ENCODE results near the gene MRAS. TPM values are rescaled to one million over a fixed set of nuclear protein-coding genes. Genes with fewer than 3 reads are reported as not detected.

MRAS gene
- total and polyA plus RNA-seq, 2 of the 8 experiments (the other 6 are each of a cell fraction or from before 2014, with no cell fraction given), result 10.6 to 16.2 TPM

- no peak overlapping the region for H4K5ac ChIP-seq (ENCODE audit: insufficient read length, low read depth, low read length)
- H2AK5ac ChIP-seq (ENCODE audit: low read depth, low read length), result no peak overlapping the region
- H2BK5ac ChIP-seq (ENCODE audit: low read depth, low read length), result 0 out of 2 replicates have a peak overlapping the region, but pooled peaks have one; percentile 39
- H2AFZ ChIP-seq (ENCODE audit: low read length), result no peak overlapping the region
- H3K9me3 ChIP-seq (ENCODE audit: insufficient read depth in 2 of 2, low read depth in 1 of 2, low read length in 1 of 2), result no peaks in the 10 kb centered on the region
- H2BK12ac ChIP-seq (ENCODE audit: low read depth, low read length), result no peak overlapping the region
- no peak overlapping the region; the same call in 1 of the 2 replicates for H3K27ac ChIP-seq (ENCODE audit: low read depth, low read length)
- H3K27me3 ChIP-seq (replicated peaks in 1 of 4; ENCODE audit: control insufficient read depth in 3 of 4, extremely low read depth in 1 of 4, insufficient read depth in 3 of 4, low read length in 3 of 4), result no peaks in the 10 kb centered on the region; a peak in 1 of 7 replicates
- H3K9ac ChIP-seq (replicated peaks in 1 of 4; ENCODE audit: extremely low read depth in 1 of 4, low read depth in 3 of 4, low read length in 3 of 4), result no peak overlapping the region
- H4K91ac ChIP-seq (replicated peaks; ENCODE audit: insufficient read length, low read length), result no peak overlapping the region
- H2BK120ac ChIP-seq (replicated peaks; ENCODE audit: low read depth, low read length), result no peak overlapping the region
- WGBS, 2 experiments (ENCODE audit: extremely low coverage in 1 of 2, insufficient coverage in 1 of 2, insufficient read length in 1 of 2, insufficient replicate concordance in 2 of 2, low coverage in 1 of 2, low lambda C conversion rate in 2 of 2, missing lambda C conversion rate in 1 of 2), result 91% methylated on average over 9 of the region's 9 CpGs; no CpG with 5 or more reads in 1 of the 2 experiments
- no peak overlapping the region for H2BK15ac ChIP-seq (ENCODE audit: low read length)
- ChIA-PET POLR2A (ENCODE audit: partially characterized antibody) (interaction anchor here (1.6 kb wide), 1 partner anchor 11 kb away, joined by 4 read pairs; no protein-coding TSS in a partner anchor), CTCF (ENCODE audit: partially characterized antibody) (interaction anchor here (0.9 to 1.1 kb wide), 2 partner anchors 52 to 58 kb away, joined by 3 to 4 read pairs; no protein-coding TSS in a partner anchor)
- no peak overlapping the region for H3K23ac ChIP-seq (ENCODE audit: insufficient read length)
- no peak overlapping the region for H3K4me2 ChIP-seq (ENCODE audit: insufficient read depth in 1 of 2, low read depth in 2 of 2, low read length in 2 of 2)
- no peaks in the 10 kb centered on the region for H3K79me2 ChIP-seq (ENCODE audit: control insufficient read depth in 1 of 2, insufficient read depth in 2 of 2, low read length in 2 of 2)
- no peak overlapping the region for H3K4me3 ChIP-seq (ENCODE audit: extremely low read depth in 1 of 4, insufficient read depth in 2 of 4, low read depth in 3 of 4, low read length in 4 of 4)
- H3K23me2 ChIP-seq (ENCODE audit: low read depth, low read length), result no peaks in the 10 kb centered on the region
- peaks cover 0 to 4% of the 10 kb centered on the region in 2 experiments for H4K20me1 ChIP-seq (replicated peaks in 1 of 2; ENCODE audit: control insufficient read depth in 1 of 2, insufficient read depth in 2 of 2, low read length in 2 of 2)
- no peaks in the 10 kb centered on the region for H3K36me3 ChIP-seq (ENCODE audit: control insufficient read depth in 2 of 4, insufficient read depth in 4 of 4, low read length in 3 of 4)
- TF ChIP-seq E2F6 (IDR thresholded peaks at IDR 0.05), result no peak
- FAIRE-seq (no peak), DNase-seq (ENCODE audit: low read depth in 1 of 2, low spot score in 2 of 2) (no peak)
- H3K14ac ChIP-seq (ENCODE audit: insufficient read length), result no peak overlapping the region
- H3K56ac ChIP-seq (replicated peaks; ENCODE audit: insufficient read length, low read depth, low read length), result no peak overlapping the region
- peaks cover 2% of the 10 kb centered on the region; the same call in 1 of the 2 replicates for H3K79me1 ChIP-seq (ENCODE audit: low read depth, low read length)
- H3K4ac ChIP-seq (replicated peaks; ENCODE audit: insufficient read length, low read depth, low read length), result no peak overlapping the region
- H3K4me1 ChIP-seq (replicated peaks in 1 of 4; ENCODE audit: control insufficient read depth in 3 of 4, insufficient read depth in 4 of 4, low read length in 3 of 4), result peaks cover 0 to 3% (median 0%) of the 10 kb centered on the region in 4 experiments; a peak in 3 of 7 replicates
- H4K8ac ChIP-seq (ENCODE audit: extremely low read depth, insufficient read depth, low read length), result no peak overlapping the region
- H2BK20ac ChIP-seq (ENCODE audit: low read length), result no peak overlapping the region
- H3K18ac ChIP-seq (ENCODE audit: extremely low read depth, low read length), result no peak overlapping the region; the same call in 1 of the 2 replicates
These were observed 12.6 kb downstream of the MRAS start for GRCh38 chr3:138360869-138361525.
